HG03521 (cell line): ENCODE results near the gene LRRC37A3.
"Not testable (repeated sequence)": the region's sequence is repeated elsewhere in the genome, so short reads cannot be mapped to it uniquely, and the experiment has no call there.

ENCODE experiments used
- ATAC-seq: cut with Tn5 transposase; IDR thresholded peaks from one replicate; pipeline ENCODE4 v1.9.1; 2021; ENCODE audit warnings: mild to moderate bottlenecking, moderate library complexity; ENCODE audit not compliant: unreplicated experiment

The LRRC37A3 gene

DNA sequence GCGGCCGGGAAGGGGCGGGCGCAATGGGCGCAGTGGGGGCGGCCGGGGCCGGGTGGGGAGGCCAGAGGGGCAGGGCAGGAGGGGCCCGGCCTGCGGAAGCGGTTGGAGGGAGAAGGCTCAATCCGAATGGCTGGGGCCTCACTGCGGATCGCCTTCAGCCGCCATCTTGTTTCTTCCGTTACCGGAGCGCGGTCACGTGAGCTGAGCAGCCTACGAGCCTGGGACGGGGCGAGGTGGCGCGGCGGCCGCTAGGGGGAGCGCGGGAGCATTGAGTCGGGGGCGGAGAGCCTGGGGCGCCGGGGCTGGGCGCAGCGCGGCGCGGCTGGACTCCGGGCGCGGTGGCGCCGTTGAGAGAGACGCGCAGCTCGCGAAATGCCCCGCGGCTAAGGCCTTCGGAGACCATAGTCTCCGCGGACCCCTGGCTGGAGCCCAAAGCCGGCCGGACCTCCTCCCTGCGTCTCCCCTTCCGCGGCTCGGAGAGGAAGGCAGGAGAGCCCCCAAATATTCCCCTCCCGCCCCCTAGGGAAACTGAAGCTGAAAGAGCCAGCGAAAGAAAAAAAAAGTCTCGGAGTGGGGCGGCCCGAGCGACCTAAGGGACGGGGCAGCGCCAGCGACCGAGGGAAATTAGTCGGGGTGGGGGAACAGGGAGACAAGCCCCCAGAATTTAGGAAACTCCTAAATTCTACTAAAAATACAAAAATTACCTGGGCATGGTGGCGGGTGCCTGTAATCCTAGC, at the start of gene LRRC37A3:
TSS of gene LRRC37A3 (minus strand) at position 190 of the 737 bp plus-strand sequence. CDS start 22,221 bp downstream, outside the sequence.
- ATAC-seq: peak; percentile 93

DNA sequence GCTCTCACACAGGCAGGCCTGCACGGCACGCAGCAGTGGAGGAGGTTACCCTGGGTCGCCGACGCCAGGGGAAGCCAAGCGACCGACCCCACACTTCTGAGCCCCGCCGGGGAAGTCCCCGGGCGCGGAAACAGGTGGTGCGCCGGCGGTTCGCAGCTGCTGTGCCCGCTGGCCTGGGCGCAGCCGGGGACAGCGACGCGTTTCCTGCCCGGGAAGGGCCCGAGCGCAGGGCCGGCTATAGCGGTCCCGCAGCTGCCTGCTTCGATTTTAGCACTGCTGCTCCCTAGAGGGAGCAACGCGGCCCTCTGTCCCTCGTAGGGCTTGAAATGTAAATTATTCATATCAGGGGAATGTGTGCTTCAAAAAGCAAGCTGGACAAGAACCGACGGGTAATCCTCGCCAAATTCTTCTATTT, 46.6 kb upstream of the LRRC37A3 start:
- peak; percentile 92 for ATAC-seq

DNA sequence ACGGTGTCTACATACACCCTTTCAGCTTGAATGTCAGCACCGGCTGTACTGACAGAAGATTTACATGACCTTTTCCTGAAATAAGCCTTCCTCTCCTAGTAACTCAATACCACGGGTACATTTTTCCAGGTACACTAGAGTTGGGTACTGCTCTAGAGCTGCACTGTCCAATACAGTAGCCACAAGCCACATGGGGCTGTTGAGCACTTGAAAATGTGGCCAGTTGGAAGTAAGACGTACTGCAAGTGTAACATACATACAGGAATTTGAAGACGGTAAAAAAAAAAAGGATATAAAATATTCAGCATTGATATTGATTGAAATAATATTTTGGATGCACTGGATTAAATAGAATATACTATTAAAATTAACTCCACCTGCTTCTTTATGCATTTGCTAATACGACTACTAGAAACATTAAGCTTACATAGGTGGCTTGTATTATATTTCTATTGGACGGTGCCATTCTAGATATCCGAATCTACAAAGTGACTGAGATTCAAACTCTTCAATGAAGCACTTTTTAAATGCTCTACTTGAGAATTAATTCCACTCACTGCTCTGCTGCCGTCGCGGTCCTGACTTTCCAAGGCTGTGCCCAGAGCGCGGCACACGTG, 46.1 kb upstream of the LRRC37A3 start:
- not testable (repeated sequence) for ATAC-seq

DNA sequence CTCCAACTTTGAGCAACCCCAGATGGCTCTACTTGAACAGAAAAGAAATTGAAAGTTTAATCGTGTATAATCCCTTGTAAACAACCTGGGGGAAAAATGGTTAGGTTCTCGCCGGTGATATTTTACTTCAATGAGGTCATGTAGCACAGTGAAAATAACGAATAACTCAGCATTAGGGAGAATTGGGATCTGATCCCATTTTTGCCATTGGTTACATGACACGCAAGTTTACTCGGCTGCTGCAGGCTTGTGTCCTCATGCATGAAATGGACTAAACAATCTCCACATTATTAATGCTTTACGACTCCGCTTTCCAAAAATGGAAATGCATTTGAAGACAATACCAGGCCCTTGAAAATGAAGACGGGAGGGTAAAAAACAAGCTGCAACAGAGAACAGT, 45.5 kb upstream of the LRRC37A3 start:
- no peak for ATAC-seq

DNA sequence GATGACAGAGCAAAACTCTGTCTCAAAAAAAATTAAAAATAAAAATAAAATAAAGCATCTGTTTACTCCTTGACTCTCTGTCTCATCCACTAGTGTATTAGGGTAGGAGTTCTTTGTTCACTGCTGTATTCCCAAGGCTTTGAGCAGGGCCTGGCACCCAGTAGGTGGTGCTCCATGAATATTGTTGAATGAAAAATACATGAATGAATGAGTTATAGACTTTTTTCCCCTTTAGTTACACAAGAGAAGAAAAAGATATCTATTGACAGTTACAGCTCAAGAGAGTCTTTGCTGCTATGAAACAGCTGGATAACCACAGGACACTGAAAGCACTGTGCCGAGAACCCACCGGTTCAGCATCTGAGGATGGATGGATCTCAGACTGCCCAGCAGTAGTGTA, 44.5 kb upstream of the LRRC37A3 start:
- not testable (repeated sequence) for ATAC-seq

DNA sequence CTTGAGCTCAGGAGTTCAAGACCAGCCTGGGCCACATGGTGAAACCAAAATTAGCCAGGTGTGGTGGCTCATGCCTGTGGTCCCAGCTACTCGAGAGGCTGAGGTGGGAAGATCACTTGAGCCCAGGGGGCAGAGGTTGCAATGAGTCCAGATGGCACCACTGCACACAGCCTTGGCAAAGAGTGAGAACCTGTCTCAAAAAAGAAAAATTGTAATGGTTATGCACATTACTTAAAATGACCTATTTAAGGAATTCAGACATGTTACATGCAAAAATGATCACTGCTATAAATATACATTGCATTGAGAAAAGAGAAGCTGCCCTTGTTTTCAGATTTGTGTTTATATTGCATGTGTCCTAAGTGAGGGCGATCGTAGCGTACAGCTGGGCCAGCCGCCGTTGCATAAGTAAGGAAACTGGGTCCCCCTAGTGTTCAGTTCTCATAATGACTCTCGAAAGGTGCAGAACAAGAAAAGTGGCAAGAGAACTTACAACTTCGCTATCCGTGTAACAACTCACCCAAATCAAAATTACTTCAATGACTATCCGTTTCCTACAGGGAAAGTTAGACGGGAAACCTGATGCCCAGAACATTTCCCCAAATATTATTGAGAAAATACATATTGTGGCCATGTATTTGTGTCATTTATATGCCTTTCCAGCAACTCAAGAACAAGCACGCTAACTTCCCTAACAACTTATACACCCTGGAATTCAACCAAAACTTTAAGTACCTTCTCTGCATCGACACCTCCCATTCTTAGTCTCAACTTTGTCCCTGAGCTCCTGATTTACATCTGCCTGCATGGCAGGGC, 42.5 kb upstream of the LRRC37A3 start:
- ATAC-seq: not testable (repeated sequence)

DNA sequence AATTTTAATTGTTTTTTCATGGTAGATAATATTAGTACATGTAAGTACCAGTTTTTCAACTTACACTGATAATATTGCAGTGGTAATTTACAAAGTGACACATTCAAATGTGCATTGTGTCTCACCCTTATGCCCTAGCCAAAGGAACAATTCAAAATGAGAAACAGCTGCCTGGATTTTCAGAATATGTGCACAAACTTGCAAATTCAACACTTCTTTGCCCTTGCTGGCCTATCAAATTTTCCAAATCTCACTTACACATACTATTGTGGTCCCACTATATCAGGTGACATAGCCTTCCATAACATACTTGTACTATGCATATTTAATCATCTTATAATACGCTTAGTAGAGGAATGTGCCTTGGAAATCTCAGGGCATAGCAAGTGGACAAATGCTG, 32.6 kb upstream of the LRRC37A3 start:
- ATAC-seq: no peak

DNA sequence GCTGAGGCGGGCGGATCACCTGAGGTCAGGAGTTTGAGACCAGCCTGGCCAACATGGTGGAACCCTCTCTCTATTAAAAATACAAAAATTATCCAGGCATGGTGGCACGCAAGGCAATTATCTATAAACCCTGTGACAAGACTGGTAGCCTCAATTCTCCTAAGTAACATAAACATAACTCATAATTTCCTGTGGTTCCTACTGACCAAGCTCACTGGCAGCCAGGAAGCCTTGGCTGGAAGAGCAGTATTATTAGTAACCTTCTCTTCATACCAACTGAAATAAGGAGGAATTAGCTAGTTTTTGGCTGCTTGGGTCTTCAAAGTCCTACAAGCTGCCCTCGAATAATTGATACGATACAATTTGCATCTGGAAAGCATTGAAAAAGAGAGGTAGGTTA, 31.6 kb upstream of the LRRC37A3 start:
- no peak for ATAC-seq

DNA sequence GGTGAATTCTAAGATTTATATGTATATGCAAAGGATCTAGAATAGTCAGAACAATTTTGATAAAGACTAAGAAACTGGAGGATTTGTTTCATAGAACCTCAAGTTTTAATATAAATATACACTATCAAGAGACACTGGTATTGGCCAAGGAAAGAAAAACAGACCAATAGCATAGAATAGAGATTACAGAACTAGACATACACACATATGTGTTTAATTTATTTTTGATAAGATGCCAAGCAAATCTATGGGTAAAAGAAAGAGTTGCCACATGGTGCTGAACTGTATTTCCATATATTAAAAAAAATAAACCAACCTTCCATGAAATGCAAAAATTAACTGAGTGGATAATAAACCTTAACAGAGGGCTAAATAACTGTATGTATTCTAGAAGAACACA, 27.9 kb upstream of the LRRC37A3 start:
- ATAC-seq: no peak

DNA sequence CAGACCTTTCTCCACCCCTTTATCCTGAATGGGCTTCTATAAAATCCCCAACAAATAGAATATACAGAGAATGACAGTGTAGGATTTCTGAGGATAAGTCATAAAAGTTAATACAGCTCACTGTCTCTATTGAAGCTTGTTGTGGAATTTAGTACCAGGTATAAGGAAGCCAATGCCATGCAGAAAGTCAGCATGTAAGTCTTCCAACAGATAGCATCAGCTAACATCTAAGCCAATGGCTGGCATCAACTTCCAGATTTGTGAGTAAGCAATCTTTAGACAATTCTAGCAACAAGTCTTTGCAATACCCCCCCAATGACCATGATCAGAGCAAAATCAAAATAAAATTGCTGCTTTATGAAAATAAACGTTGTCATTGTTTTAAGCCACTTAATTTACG, 22.5 kb upstream of the LRRC37A3 start:
- no peak for ATAC-seq

DNA sequence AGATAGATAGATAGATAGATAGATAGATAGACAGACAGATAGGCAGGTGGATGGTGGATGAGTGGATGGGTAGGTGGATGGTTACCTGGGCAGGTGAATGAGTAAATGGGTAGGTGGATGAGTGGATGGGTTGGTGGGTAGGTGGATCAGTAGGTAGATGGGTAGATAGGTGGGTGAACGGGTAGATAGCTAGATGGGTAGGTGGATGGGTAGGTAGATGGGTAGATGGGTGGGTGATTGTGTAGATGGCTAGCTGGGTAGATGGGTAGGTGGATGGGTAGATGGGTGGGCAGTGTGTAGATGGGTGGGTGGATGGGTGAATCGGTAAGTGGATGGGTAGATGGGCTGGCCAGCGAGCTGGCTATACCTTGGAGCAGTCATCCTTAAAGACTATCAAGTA, 21.8 kb upstream of the LRRC37A3 start:
- ATAC-seq: no peak

DNA sequence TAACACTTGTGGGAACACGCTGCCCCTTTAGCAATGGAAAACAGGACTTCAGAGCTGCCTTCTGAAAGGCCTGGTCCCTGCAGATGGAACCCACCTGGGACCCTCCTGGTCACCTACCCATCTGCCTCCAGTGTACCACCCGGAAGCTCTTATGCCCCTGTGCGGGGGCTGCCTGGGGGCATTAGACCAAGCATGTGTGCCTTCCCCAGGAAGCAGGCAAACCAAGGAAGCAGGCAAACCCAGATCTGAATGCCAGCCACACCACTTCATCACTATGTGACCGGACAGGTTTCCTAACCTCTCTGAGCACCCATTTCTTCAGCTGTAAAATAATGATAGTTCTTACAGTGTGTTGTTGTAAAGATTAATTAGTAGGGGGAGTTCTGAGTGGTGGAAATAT, 20.8 kb upstream of the LRRC37A3 start:
- no peak for ATAC-seq

DNA sequence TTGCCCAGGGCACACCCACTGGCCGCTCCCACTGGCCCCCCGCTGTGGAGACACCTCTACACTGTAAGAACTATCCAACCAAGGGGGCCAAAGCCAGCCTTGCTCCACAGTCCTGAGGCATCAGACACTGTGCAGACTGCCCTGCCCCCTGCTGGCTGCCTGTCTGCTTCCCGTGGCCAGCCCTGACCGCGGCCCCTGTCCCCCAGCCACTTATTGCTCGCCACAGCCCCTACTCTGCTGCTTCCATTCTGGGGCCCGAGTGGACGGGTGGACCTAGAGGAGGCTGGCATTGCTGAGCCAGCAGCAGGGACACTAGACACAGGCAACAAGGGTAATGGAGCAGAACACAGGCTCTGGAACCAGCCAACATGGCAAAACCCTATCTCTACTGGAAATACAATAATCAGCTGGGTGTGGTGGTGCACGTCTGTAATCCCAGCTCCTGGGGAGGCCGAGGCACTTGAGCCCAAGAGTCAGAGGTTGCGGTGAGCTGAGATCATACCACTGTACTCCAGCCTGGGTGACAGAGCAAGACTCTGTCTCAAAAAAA, 19.7 kb upstream of the LRRC37A3 start:
- ATAC-seq: no peak

DNA sequence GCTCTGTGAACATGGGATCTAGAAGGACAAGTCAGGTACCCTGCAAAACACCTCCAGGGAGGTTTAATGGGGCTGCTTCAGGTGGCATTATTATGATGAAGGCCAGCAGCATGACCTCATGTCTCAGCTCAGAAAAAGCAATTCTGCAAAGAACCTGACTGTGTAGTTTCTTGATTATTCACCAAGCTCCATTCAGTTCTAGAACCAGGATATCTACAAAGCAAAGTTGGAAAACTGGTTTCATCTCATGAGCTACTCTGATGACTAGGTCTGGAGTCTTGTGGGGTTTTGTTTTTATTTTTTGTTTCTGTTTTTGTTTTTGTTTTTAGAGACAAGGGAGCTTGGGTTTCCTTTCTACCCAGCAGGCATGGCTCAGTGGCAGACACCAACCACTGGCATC, 19.0 kb upstream of the LRRC37A3 start:
- ATAC-seq: no peak

DNA sequence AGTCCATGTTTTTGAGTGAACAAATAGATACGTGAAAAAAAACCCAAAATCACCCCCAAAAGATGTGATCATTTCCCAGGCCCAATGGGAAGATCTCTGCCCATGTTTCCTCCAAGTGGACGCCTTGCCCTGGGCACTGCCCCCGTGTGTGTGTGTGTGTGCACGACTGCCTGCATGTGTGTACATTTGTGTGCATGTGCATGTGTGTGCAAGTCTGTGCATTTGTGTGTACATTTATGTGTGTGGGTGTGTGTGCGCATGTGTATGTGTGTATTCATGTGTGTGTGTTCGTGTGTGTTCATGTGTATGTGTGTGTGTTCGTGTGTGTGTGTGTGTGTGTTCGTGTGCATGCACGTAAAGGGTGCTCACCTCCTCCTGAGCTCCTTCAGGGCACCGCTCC, 16.8 kb upstream of the LRRC37A3 start:
- no peak for ATAC-seq

DNA sequence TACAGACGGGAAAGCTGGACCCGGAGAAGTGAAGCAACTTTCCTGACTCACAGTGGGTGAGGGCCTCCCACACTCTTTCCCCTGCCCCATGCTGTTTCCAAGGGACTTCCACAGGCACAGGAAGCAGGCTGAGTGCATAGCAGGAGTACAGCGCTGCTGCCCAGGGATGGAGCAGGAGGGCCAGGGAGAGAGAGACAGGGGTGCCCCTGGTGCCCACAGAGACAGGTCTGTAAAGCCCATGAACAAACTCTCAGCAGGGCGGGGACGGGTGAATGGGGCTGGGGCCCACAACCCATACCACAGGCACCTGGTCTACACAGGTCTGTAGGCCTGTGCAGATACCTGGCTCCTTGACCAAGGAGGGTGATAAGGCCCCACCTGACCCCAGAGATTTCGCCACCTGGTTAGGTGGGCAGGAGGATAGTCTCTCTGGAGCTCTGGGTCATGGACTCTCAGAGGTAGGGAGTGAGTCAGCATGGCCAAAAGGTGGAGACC, 15.1 kb upstream of the LRRC37A3 start:
- not testable (repeated sequence) for ATAC-seq

DNA sequence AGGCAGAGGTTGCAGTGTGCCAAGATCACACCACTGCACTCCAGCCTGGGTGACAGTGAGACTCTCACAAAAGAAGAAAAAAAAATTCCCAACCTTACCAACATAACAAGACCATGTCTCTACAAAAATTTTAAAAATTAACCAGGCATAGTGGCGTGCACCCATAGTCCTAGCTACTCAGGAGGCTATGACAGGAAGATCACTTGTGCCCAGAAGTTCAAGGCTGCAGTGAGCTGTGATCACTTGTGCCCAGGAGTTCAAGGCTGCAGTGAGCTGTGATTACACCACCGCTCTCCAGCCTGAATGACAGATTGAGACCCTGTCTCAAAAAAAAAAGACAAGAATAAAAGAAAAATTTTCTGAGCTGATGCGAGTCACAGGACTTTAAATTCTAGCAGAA, 13.6 kb upstream of the LRRC37A3 start:
- not testable (repeated sequence) for ATAC-seq

DNA sequence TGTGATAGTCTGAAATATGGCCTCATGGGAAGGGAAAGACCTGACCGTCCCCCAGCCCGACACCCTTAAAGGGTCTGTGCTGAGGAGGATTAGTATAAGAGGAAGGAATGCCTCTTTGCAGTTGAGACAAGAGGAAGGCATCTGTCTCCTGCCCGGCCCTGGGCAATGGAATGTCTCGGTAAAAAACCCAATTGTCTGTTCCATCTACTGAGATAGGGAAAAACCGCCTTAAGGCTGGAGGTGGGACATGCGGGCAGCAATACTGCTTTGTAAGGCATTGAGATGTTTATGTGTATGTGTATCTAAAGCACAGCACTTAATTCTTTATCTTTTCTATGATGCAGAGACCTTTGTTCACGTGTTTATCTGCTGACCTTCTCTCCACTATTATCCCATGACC, 11.1 kb upstream of the LRRC37A3 start:
- not testable (repeated sequence) for ATAC-seq

DNA sequence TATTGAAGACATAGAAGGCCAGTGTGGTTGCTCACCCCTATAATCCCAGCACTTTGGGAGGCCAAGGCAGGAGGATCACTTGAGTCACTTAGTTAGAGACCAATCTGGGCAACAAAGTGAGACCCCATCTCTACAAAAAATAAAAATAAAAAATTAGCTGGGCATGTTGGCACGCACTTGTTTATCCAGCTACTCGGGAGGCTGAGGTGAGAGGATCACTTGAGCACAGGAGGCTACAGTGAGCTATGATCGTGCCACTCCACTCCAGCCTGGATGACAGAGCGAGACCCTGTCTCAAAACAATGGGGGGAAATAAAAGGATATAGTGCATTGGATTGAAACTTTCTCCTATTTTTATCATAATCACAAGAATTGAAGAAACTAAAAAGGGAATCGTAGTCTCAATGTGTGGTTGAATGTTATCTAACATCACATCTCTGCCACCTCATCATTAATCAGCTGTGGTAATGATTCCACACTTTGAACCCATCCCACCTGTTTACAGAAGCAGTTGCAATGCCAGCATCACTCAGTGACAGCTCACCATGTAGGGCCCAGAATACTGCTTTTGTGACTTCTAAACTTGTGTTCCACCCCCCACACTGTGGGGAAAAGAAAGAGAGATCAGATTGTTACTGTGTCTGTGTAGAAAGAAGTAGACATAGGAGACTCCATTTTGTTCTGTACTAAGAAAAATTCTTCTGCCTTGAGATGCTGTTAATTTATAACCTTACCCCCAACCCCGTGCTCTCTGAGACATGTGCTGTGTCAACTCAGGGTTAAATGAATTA, 10.3 kb upstream of the LRRC37A3 start:
- ATAC-seq: not testable (repeated sequence)

DNA sequence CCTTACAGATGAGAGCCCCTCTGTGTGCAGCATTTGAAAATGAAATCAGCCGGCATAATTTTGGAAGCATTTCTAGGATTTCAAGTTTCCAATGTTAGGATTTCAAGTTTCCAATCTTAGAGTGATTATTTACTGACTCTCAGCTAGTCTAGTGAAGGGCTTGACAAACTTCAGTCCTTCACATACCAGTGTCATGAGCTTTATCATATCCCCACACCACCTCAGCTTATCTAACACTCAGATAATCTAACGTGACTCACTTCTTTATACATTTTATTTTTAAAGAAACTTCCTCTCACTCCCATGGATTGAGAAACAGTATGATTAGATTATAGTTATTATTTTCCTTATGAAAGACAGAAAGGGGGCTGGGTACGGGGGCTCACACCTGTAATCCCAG, 9.4 kb upstream of the LRRC37A3 start:
- not testable (repeated sequence) for ATAC-seq
